Ishikawa (cell line): Measurements from ENCODE around the gene ATP2B2.

ENCODE experiments used
- CEBPB ChIP-seq: IDR thresholded peaks from 2 replicates; pipeline ENCODE4 v1.6.1; 2012
- CREB1 ChIP-seq: IDR thresholded peaks from 2 replicates; pipeline ENCODE4 v1.6.1; 2012; ENCODE audit warnings: low read depth
- EGR1 ChIP-seq: IDR thresholded peaks from 2 replicates; pipeline ENCODE4 v1.6.1; 2012
- EP300 ChIP-seq: IDR thresholded peaks from 2 replicates; pipeline ENCODE4 v1.6.1; 2012; ENCODE audit warnings: borderline replicate concordance
- FOXM1 ChIP-seq: IDR thresholded peaks from 2 replicates; pipeline ENCODE4 v1.6.1; 2012; ENCODE audit warnings: low read depth, borderline replicate concordance
- MAX ChIP-seq: IDR thresholded peaks from 2 replicates; pipeline ENCODE4 v1.6.1; 2012
- NFIC ChIP-seq: IDR thresholded peaks from 2 replicates; pipeline ENCODE4 v1.6.1; 2012
- RAD21 ChIP-seq: IDR thresholded peaks from 2 replicates; pipeline ENCODE4 v1.6.1; 2012; ENCODE audit warnings: low read depth
- REST ChIP-seq: IDR thresholded peaks from 2 replicates; pipeline ENCODE4 v1.6.1; 2012; ENCODE audit warnings: low read depth, mild to moderate bottlenecking
- TAF1 ChIP-seq: IDR thresholded peaks from 2 replicates; pipeline ENCODE4 v1.6.1; 2012; ENCODE audit warnings: low read depth, mild to moderate bottlenecking
- TCF12 ChIP-seq: IDR thresholded peaks from 2 replicates; pipeline ENCODE4 v1.6.1; 2012; ENCODE audit warnings: low read depth
- TEAD4 ChIP-seq: IDR thresholded peaks from 2 replicates; pipeline ENCODE4 v1.6.1; 2012
- USF1 ChIP-seq: IDR thresholded peaks from 2 replicates; pipeline ENCODE4 v1.6.1; 2012
- YY1 ChIP-seq: IDR thresholded peaks from 2 replicates; pipeline ENCODE4 v1.6.1; 2012; ENCODE audit warnings: low read depth
- ZBTB7A ChIP-seq: IDR thresholded peaks from 2 replicates; pipeline ENCODE4 v1.6.1; 2012; ENCODE audit warnings: low read depth

Gene ATP2B2

GRCh38 chr3:10467904-10468612 lies 37.3 kb downstream of the ATP2B2 start:
- TF ChIP-seq TEAD4 (no peak), FOXM1 (no peak), CEBPB (no peak), MAX (no peak), TCF12 (no peak), TAF1 (no peak), CREB1 (no peak), REST (no peak), USF1 (no peak), NFIC (no peak), YY1 (no peak), ZBTB7A (no peak), RAD21 (no peak), EGR1 (no peak), EP300 (no peak)

GRCh38 chr3:10467204-10467603 lies 38.2 kb downstream of the ATP2B2 start:
- TF ChIP-seq RAD21 (no peak), TEAD4 (no peak)

GRCh38 chr3:10466186-10466585 lies 39.2 kb downstream of the ATP2B2 start:
- TF ChIP-seq USF1 (no peak), FOXM1 (no peak), YY1 (no peak), ZBTB7A (no peak)

- TF ChIP-seq EGR1 (no peak), YY1 (no peak), TEAD4 (no peak), FOXM1 (no peak), MAX (no peak), TCF12 (no peak), EP300 (no peak), USF1 (no peak), TAF1 (no peak), RAD21 (no peak), CREB1 (no peak), ZBTB7A (no peak), CEBPB (no peak), NFIC (no peak), REST (no peak)
Observed at GRCh38 chr3:10465161-10465560, 40.2 kb downstream of the ATP2B2 start.

- TF ChIP-seq REST (no peak), USF1 (no peak), YY1 (no peak), CEBPB (no peak)
Observed at GRCh38 chr3:10463533-10464434, 41.6 kb downstream of the ATP2B2 start.
